HG02610 (cell line): Measurements from ENCODE around the gene TMX1.
"Not testable (repeated sequence)": the region's sequence is repeated elsewhere in the genome, so short reads cannot be mapped to it uniquely, and the experiment has no call there.

ENCODE experiments used
- ATAC-seq: cut with Tn5 transposase; IDR thresholded peaks from one replicate; pipeline ENCODE4 v1.9.1; 2021; ENCODE audit warnings: mild to moderate bottlenecking, moderate library complexity; ENCODE audit not compliant: unreplicated experiment

Gene TMX1, protein sequence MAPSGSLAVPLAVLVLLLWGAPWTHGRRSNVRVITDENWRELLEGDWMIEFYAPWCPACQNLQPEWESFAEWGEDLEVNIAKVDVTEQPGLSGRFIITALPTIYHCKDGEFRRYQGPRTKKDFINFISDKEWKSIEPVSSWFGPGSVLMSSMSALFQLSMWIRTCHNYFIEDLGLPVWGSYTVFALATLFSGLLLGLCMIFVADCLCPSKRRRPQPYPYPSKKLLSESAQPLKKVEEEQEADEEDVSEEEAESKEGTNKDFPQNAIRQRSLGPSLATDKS

GRCh38 chr14:51239813-51240803 lies at the start of gene TMX1:
Gene TMX1, plus strand, starts transcription at chr14:51240247. Its CDS starts 46 bp downstream, at chr14:51240293.
- peak; percentile 84 for ATAC-seq

DNA sequence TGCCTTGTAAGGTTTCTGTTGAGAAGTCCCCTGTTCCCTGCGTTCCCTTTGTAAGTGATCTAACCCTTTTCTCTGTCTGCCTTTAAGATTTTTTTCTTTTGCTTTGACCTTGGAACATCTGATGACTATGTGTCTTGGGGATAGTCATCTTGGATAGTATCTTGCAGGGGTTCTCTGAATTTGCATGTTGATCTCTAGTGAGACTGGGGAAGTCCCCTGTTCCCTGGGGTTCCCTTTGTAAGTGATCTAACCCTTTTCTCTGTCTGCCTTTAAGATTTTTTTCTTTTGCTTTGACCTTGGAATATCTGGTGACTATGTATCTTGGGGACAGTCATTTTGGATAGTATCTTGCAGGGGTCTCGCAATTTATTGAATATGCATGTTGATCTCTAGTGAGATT lies 38.2 kb upstream of the TMX1 start:
- peak; percentile 36 for ATAC-seq

- peak; percentile 71 for ATAC-seq
These were observed 37.0 kb upstream of the TMX1 start for GRCh38 chr14:51202914-51203665.

DNA sequence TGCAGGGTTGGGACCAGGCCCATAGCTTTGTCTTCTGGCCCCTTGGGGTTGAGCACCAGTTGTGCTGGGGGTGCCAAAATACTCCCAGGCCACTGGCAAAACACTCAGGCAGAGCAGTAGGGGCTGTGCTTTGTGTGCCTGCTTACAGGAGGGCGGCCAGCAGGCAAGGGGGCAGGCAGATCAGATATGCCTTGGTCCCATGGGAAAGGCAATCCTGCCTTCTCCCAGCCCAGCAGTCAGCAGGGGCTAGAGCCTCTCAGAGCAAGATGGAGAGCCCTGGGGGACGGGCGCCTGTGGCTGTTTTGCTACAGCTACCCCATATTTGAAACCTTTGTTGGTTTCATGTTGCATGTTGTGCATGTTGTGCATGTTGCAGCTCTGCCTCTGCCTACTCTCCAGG lies 36.2 kb upstream of the TMX1 start:
- no peak for ATAC-seq

DNA sequence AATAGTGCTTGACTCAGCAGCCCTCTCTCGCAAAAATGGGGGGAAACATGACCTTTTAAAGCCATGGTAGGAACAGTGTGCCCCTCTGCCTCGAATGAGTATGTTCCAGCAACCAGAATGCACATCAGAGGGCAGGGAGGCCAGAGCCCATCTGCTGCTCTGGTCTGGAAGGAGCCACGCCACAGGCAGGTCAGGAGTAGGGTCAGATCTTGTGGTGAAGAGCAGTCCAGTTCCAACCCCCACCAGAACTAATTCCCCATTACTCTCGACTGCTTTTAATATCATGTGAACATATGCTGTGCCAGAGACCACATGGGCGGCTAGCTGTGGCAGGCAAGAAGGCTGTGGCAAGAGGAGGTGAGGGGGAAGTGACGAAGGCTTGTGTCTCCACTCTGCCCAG lies 34.6 kb upstream of the TMX1 start:
- no peak for ATAC-seq

DNA sequence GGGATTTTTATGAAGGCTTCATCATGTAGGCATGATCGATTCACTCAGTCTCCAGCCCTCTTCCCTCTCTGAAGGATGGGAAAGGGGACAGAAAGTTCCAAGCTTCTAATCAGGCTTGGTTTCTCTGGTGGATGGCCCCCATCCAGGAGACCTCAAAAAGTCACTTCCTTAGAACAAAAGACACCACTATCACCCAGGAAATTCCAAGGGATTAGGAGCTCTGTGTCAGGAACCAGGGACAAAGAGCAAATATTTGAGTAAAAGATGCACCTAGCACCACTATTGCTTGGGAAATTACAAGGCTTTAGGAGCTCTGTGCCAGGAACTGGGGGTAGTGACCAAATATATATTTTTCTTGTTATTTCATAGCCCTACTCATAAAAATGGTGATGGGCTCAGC lies 33.6 kb upstream of the TMX1 start:
- no peak for ATAC-seq

- ATAC-seq = no peak
These were observed 32.4 kb upstream of the TMX1 start for GRCh38 chr14:51207621-51208020.

GRCh38 chr14:51208982-51209381 lies 31.1 kb upstream of the TMX1 start:
- no peak for ATAC-seq

GRCh38 chr14:51209457-51209856 lies 30.6 kb upstream of the TMX1 start:
- ATAC-seq = no peak

DNA sequence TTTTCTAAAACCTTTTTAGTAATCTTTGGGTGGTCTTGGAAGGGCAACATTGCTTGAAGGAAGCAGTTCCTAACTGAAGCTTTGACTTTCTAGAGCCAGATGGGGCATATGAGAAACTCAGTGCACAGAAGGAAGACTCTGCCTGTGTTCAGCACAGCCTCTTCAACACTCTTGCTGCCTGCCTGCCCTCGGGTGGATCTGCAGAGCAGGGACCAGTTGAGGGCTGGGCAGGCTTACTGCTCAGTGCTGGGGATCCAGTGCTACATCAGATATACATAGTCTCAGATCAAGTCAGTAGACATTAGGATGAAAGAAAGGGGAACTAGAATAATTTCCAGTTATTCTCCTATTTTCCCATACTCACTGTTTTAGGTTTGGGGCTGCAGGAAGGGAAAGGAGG lies 29.5 kb upstream of the TMX1 start:
- no peak for ATAC-seq

DNA sequence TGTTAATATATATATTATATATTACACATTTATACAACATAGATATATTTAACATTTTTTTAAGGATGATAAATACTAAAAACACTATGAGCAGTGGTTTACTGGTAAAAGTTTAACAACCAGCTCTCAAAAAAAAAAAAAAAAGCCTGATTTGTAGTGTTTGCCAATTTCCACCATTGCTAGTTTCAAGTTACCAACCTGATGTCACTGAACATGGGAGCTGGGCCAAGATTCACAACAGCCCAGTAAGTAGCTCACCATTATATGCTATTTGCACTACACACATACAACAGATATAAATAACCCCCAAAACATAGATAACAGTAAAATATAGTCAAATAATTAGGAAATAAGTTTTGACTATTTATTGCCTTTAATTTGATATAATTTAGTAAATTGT lies 28.9 kb upstream of the TMX1 start:
- no peak for ATAC-seq

GRCh38 chr14:51216602-51217001 lies 23.4 kb upstream of the TMX1 start:
- no peak for ATAC-seq

GRCh38 chr14:51219473-51220448 lies 20.3 kb upstream of the TMX1 start:
- no peak for ATAC-seq

DNA sequence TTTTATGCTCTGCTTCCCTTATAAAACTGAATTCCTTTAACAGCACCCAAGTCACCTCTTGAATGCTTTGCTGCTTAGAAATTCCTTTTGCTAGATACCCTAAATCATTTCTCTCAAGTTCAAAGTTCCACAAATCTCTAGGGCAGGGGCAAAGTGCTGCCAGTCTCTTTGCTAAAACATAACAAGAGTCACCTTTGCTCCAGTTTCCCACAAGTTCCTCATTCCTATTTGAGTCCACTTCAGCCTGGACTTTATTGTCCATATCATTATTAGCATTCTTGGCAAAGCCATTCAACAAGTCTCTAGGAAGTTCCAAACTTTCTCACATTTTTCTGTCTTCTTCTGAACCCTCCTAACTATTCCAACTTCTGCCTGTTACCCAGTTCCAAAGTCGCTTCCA lies 16.6 kb upstream of the TMX1 start:
- ATAC-seq = not testable (repeated sequence)

- no peak for ATAC-seq
These were observed 15.5 kb upstream of the TMX1 start for GRCh38 chr14:51224551-51224950.

DNA sequence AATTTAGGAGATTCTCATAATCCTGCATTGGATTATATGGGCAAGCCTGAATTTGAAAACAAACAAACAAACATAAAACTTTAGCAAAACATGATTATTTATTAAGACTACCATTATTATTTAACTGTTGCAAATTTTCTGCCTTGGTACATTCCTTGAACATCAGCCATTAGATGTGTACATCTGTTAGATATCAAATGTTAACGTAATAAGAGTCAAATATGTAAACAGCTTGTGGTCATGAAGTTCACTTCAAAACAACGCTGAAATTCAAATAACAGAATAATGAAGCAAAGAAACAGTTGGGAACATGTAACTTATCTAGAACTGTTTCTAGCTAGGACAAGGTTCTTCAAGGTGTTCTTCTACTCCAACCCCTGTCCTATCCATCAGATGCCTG lies 14.3 kb upstream of the TMX1 start:
- ATAC-seq = no peak

GRCh38 chr14:51228391-51228790 lies 11.7 kb upstream of the TMX1 start:
- ATAC-seq = no peak

GRCh38 chr14:51228890-51229289 lies 11.2 kb upstream of the TMX1 start:
- no peak for ATAC-seq

DNA sequence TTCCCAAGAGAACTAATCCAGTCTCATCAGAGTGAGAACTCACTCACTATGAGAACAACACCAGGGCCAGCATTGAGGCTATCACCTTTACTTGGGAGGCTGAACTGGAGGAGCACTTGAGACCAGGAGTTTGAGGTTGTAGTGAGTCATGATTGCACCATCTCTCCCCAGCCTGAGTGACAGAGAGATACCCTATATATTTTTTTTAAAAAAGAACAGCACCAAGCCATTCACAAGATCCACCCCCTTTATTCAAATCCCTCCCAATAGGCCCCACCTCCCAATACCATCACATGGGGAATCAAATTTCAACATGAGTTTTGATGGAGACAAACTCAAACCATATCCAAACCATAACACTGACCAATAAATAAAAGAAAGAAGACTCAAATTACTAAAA lies 3.7 kb upstream of the TMX1 start:
- ATAC-seq = no peak

DNA sequence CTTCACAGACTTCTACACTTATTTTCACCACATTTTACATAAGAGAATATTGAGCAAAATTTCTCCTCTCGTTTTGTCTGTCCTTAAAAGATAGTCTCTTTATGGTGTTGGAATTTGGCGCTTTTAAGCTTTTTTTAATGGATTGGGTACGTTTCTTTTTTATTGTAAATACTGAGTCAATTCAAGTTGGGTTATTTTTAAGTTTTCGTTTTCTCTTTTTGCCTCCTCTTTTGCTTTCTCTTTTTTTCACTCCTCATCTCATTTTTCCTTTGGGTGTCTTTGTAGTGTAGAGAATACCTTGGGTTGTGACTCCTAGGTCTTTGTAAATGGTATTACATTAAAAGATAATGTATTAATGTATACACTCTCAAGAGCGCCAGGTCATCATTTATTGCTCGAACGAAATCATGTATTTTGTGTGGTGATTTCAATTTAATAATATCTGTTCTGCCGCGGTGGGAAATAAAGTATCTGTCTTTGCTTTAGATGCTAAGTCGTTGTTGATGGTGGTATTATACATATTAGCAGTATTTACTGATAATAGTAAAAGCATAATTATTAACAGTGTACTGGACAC lies 845 bp downstream of the TMX1 start:
- ATAC-seq = no peak
